HG03280 (cell line): ENCODE results near the gene PCSK7.
"Not testable (repeated sequence)": the region's sequence is repeated elsewhere in the genome, so short reads cannot be mapped to it uniquely, and the experiment has no call there.

Experiments used
- ATAC-seq: cut with Tn5 transposase; IDR thresholded peaks from one replicate; pipeline ENCODE4 v1.9.1; 2021; ENCODE audit warnings: mild to moderate bottlenecking, moderate library complexity; ENCODE audit not compliant: unreplicated experiment

The PCSK7 gene

DNA sequence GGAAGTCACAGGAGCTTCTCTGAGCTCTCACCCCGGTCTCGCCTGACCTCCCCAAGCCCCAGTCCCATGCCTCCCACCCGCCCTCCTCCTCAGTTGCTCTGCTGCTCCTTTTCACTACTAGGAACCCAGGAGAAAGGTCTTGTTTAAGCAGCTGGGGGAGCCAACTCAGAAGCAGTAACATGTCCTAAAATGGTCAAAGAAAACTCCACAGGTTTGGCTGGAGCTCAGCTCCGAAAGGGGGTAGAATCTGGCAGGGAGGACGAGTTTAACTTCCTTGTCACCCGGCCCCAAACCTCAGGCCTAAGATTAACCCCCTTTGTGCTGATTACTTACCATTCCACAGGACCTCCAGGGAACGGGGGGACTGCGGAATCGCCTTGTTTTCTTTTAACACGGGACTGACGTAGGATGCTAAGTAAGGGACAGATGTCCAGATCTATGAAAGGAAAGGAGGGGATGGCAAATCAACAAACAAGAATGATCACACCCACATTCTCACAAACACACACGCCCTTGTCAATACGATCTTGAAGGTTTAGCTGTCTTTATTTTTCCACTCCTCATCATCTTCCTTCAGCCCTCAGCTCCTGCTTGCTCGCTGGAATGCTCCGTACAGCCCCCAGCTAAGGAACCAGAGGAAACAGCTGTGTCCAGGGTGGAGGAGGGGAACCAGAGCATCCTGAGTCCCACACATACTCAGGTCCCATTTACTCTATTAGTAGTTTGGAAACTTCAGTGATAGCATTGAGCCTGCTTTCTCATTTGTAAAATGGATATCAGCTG, 13.5 kb downstream of the PCSK7 start:
- ATAC-seq: no peak

- no peak for ATAC-seq
Measured at GRCh38 chr11:117217141-117218084, 14.5 kb downstream of the PCSK7 start.

DNA sequence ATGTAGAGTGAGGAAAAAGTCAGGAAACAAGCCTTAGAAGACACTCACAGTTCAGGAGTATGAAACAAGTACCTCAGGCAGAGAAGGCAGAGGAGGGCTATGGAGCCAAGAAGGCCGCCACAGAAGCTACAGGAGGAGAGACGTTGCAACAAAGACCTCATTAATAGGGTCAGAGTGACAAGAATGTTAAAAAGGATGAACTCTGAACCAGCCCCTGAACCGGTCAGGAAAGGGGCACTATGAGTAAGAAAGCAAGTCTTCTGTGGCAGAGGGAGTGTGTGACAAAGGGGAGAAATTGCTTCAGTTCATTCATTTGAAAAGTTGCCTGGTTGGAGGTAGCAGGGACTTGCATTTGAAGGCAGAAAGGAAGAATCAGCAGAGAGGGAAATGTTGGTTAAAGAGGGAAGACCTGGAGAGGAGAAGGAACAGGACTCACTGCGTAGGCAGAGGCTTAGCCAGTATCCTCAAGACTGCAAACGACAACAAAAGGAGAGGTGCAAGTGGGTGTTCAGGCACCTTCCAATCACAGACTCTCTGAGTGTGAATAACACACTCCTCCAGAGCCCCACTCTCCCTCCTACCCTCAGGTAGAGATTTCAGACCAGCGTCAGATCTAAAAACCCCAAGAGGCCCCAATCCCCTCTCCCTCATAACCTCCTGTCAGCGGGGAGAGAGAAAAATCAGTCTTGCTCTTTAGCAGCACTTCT, 17.3 kb downstream of the PCSK7 start:
- ATAC-seq: no peak

DNA sequence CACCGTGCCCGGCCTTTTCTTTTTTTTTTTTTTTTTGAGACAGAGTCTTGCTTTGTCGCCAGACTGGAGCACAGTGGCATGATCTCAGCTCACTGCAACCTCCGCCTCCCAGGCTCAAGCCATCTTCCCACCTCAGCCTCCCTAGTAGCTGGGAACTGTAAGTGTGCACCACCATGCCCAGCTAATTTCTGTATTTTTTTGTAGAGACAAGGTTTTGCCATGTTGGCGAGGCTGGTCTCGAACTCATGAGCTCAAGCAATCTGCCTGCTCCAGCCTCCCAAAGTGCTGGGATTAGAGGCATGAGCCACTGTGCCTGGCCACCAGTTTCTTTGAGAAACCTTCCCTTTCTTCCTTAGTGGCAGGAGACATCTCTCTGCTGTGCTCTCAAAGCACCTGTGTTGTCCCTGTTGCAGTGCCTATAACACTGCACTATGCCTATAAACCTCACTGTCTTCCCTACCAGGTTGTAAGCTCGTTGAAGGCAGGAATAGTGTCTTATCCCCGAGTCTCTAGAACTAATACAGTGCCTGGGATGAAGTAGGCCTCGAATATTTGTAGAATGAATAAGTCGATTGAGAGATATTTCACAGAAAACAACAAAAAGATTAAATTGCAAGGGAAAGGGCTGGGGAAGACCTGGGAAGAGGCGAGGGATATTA, 19.0 kb downstream of the PCSK7 start:
- ATAC-seq: no peak

DNA sequence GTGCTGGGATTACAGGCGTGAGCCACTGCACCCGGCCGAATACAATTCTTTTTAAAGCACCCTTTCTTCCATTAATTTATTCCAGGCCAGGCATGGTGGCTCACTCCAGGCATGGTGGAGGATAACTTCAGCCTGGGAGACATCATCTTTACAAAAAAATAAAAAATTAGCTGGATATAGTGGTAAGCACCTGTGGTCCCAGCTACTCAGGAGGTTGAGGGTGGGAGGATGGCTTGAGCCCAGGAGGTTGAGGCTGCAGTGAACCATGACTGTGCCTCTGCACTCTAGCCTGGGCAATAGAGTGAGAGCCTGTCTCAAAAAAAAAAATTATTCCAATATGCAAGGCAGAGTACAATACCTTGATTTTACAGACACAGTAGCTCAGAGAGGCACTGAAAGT, 21.3 kb downstream of the PCSK7 start:
- no peak for ATAC-seq

DNA sequence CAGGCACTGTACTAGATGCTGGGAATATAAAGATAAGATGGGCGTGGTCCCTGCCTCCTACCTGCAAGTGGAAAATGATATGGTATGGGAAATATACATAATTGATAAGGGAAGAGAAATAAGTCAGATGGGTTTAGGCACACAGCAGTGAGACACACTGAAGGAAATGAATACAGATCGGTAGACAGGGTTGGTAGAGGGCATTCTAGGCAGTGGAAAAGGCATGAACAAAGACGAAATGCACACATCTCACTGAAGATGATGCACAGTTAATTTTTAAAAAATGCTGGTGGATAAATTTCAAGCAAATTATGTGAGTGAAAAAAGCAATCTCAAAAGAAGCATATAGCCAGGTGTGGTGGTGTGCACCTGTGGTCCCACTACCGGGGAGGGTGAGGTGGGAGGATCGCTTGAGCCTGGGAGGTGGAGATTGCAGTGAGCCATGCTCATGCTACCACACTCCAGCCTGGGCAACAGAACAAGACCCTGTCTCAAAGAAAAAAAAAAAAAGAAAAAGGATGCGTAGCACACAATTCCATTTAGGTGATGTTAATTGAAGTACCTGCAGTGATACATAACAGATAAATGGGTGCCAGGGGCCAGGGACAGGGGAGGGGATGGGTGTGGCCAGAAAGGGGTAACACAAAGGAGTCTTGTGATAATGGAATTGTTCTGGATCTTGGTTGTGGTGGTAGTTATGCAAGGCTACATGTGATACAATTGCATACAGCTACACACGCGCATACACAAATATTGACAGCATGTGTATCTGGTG, 22.3 kb downstream of the PCSK7 start:
- not testable (repeated sequence) for ATAC-seq

GRCh38 chr11:117208710-117209109, 23.2 kb downstream of the PCSK7 start:
- not testable (repeated sequence) for ATAC-seq

DNA sequence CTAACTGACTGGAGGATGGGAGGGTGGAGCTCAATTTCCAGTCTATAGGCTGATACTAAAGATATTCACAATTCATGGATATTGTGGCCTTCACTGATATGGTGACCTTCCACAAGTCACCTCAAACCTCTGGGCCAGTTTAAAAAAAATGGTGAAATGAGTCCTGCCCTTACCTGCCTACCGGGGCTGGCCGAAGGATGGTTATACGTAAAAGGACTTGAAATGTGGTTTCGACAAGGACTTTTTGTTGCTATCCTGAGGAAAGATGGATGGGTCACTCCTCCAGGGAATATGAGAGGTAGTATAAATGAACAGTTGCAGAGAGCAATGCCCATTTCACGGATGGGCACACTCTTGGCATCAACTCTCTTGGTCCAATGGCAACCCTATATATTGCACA, 24.4 kb downstream of the PCSK7 start:
- ATAC-seq: not testable (repeated sequence)

DNA sequence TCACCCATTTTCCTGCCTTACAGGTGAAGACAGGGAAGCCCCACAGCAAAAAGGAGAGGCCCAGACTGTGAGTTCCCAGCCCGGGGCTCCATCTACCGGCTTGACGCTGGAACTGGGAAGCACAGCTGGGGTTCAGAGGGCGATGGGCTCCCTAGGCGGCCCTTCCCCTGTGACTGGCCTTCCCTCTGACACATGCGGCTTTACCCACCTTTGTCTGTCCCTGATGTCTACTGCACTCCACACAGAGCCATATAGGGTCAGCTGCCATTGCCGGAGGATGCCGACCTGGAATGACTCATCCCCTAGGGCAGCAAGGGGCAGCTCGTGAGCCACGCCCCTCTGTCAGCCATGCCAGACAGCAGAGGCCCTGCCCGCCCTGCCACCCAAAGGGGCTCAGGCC, 25.0 kb downstream of the PCSK7 start:
- not testable (repeated sequence) for ATAC-seq

DNA sequence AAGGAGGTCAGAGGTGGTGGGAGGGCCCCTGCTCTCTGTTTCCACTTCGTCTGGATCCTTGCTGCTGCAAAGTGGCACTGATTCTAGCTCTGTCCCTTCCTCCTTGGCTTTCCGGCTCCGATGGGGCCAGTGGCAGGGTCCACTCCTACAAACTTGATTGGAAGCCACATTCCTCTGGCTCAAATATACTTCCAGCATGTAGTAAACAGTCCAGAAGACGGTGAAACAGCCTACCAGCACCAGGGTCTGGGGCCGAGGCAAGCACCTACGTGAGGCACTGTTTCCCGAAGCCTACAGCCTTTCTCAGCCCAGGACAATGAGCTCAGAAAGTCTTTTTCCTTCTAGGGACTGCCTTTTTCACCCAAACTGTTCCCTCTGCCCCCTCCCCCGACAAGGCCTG, 25.8 kb downstream of the PCSK7 start:
- not testable (repeated sequence) for ATAC-seq

GRCh38 chr11:117205211-117205818, 26.6 kb downstream of the PCSK7 start:
- ATAC-seq: no peak

GRCh38 chr11:117204283-117205080, 27.4 kb downstream of the PCSK7 start:
- ATAC-seq: no peak

DNA sequence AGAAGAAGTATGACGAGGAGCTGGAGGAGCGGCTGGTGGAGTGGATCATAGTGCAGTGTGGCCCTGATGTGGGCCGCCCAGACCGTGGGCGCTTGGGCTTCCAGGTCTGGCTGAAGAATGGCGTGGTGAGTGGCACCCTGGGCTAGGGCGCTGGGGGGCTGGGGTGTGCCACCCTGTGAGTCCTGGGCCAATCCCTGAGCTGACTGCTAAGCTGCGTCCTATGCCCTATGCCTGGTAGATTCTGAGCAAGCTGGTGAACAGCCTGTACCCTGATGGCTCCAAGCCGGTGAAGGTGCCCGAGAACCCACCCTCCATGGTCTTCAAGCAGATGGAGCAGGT, 28.8 kb downstream of the PCSK7 start:
- no peak for ATAC-seq

DNA sequence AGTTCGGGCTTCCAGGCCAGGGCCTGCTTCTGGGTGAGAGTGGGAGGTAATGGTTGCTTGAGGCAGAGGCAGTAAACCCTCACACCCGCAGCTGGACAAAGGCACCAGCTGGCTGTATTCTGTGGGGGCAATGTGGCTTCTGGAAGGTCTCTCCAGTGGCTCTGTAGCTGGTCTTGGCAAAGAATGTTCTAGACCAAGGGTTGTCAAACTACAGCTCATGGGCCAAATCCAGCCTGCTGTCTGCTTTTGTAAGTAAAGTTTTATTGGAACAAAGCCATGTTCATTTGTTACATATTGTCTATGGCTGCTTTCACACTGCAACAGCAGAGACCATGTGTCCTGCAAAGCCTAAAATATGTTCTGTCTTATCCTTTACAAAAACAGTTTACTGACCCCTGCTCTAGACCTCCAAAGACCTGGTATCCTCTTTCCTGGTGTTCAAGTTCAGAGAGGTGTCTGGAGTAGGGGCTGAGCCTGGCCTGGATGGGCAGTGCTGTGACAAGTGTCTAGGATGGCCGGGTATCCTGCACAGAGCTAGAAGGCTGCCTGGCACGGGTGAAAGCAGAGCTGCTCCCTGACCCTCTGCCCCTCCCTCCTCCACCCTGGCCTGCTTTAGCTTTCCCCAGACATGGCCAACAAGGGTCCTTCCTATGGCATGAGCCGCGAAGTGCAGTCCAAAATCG, 29.3 kb downstream of the PCSK7 start:
- no peak for ATAC-seq

GRCh38 chr11:117201658-117202305, 30.1 kb downstream of the PCSK7 start:
- ATAC-seq: no peak

DNA sequence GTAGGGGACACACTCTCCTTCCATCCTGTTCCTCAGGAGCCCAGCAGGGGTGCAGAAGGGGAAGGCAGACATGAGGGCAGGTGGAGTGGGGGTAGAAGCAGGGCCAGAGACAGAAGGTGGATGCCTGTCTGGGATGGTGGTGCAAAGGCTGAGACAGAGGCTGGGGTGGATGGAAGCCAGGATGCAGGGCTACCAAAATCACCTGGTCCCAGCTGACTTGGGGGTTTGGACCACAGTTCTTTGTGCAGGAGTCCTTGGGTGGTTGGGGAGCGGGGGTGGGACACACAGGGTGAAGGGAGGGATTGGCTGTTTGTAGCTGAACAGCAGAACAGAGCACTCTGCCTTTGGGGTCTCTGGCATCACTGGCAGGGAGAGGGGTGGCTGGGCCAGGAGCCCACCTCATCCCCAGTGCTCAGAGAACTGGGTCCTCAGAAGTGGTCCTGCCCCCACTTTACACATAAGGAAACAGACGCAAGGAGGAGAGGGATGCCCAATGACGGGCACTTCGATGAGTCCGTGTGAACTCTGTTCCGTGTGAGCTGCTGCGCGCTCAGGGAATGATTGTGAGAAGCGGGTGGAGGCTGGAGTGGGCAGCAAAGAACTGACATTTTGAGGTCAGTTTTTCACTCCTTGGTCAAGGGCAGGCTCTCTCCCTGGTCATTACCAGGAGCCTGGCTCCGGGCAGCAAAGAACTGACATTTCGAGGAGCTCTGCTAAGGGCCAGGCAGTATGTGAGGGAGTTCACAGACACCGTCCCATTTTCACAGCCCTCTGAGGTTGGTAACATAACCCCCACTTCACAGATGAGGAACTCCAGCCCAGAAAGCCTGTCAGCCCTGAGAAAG, 30.8 kb downstream of the PCSK7 start:
- ATAC-seq: no peak
